ENCODE measurements around the gene C4BPA. TPM values are rescaled to one million over a fixed set of nuclear protein-coding genes. Genes with fewer than 3 reads are reported as not detected.

Gene C4BPA
- total and polyA plus RNA-seq, 10 of the 15 experiments (the other 5 are each of a cell fraction or from before 2014, with no cell fraction given) = 0.31 TPM; not detected in 9

DNA sequence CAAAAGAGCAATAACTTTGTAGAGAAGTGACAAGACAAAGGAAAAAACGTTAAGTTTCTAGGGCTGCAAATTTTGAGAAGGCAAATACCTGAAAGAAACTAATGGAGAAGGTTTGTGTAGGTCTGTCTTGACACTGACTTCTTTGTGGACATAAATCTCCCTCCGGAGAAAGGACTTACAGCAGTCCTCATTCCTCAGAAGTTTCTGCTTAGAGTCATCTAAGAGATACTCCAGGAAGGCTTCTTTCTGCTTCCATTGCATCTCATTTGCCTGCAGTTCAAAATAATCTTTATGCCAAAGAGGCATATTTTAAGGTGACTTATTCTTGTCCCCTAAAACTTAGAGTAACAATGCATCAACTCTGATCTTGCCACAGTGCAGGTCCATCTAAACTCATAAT lies 19.8 kb upstream of the C4BPA start (continued):
- TF ChIP-seq ZNF687 (IDR thresholded peaks at IDR 0.05) (no peak), SMAD5 (IDR thresholded peaks at IDR 0.05; ENCODE audit: low read depth) (no peak), ZBTB40 (IDR thresholded peaks at IDR 0.05; ENCODE audit: borderline replicate concordance) (no peak), ETV6 (conservative IDR thresholded peaks at IDR 0.05 in 1 of 2, IDR thresholded peaks at IDR 0.05 in 1 of 2; ENCODE audit: borderline replicate concordance in 1 of 2, low read depth in 1 of 2) (no peak)
